Testis (tissue), 2 donors: ENCODE measurements around the gene URM1.

Experiments
- POLR2A ChIP-seq: fragments of 450-650 bp; IDR thresholded peaks from one replicate; pipeline ENCODE4 v1.6.1; 2017; ENCODE audit warnings: antibody characterized with exemption, mild to moderate bottlenecking, moderate library complexity
- TF ChIP-seq, protein P1 (sequence below), 3 experiments: fragments of 450-650 bp in 2 of 3; fragments of 200-600 bp in 1 of 3; sonication (generic) in 1 of 3; IDR thresholded peaks; one replicate each; pipeline ENCODE4 v1.5.1; 2016 to 2019; ENCODE audit warnings: antibody characterized with exemption in 3 of 3, mild to moderate bottlenecking in 2 of 3, moderate library complexity in 1 of 3

DNA sequence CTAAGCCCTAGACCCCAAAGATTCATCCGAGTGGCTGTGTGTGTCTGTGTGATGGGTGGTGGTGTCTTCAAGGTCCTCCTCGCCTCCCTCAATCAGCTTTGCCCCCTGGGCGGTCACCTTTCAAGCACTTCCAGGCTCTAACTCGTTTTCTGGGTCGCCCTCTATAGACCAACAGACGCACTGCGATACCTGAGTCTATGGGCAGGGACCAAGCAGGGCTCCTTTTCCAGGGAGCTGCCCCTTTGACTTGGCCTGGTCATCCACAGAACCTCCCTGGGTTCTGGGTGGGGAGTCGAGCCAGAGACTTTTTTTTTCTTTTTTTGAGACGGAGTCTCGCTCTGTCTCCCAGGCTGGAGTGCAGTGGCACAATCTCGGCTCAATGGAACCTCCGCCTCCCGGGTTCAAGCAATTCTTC, 29.7 kb upstream of the URM1 start:
- TF ChIP-seq POLR2A = no peak
- TF ChIP-seq, protein P1, sequence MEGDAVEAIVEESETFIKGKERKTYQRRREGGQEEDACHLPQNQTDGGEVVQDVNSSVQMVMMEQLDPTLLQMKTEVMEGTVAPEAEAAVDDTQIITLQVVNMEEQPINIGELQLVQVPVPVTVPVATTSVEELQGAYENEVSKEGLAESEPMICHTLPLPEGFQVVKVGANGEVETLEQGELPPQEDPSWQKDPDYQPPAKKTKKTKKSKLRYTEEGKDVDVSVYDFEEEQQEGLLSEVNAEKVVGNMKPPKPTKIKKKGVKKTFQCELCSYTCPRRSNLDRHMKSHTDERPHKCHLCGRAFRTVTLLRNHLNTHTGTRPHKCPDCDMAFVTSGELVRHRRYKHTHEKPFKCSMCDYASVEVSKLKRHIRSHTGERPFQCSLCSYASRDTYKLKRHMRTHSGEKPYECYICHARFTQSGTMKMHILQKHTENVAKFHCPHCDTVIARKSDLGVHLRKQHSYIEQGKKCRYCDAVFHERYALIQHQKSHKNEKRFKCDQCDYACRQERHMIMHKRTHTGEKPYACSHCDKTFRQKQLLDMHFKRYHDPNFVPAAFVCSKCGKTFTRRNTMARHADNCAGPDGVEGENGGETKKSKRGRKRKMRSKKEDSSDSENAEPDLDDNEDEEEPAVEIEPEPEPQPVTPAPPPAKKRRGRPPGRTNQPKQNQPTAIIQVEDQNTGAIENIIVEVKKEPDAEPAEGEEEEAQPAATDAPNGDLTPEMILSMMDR (IDR thresholded peaks at IDR 0.05) = peak in 2 of 3 experiments; percentile 48 to 53
